Breast epithelium (tissue), 3 donors: ENCODE results near the gene LSAMP.

ENCODE experiments used
- POLR2A ChIP-seq: fragments of 450-650 bp; IDR thresholded peaks from one replicate; pipeline ENCODE4 v1.6.1; 2016; ENCODE audit warnings: antibody characterized with exemption, mild to moderate bottlenecking, moderate library complexity
- POLR2AphosphoS5 ChIP-seq, 3 donors: sonication (generic); formaldehyde crosslinking; IDR thresholded peaks; one replicate each; pipeline ENCODE4 v1.6.1; 2017; ENCODE audit warnings: antibody characterized with exemption in 3 of 3
- TF ChIP-seq, protein P1 (sequence below), 3 donors: fragments of 450-650 bp; IDR thresholded peaks; one replicate each; pipeline ENCODE4 v1.5.1; 2016 to 2017; ENCODE audit warnings: antibody characterized with exemption in 3 of 3, mild to moderate bottlenecking in 3 of 3, moderate library complexity in 3 of 3

DNA sequence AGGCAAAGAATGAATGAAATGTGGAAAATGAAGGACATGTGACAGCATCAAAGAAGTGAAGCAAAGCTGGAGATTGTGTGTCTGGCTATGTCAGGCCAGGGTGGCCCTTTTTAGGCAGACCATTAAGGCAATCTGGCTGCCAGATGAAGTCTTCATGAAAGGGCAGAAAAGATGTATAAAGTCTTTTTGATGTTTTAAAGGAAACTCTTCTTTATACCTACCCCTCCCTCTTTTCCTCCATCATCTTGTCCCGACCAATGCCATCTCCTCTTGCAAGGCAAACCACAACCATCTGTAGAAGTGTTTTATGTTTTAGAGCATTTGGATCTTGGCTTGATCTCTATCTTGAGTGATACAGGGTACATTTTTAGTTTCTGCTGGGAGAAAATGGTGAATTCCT, 259.2 kb downstream of the LSAMP start:
- TF ChIP-seq POLR2AphosphoS5 (IDR thresholded peaks at IDR 0.05), result no peak
- TF ChIP-seq, protein P1, sequence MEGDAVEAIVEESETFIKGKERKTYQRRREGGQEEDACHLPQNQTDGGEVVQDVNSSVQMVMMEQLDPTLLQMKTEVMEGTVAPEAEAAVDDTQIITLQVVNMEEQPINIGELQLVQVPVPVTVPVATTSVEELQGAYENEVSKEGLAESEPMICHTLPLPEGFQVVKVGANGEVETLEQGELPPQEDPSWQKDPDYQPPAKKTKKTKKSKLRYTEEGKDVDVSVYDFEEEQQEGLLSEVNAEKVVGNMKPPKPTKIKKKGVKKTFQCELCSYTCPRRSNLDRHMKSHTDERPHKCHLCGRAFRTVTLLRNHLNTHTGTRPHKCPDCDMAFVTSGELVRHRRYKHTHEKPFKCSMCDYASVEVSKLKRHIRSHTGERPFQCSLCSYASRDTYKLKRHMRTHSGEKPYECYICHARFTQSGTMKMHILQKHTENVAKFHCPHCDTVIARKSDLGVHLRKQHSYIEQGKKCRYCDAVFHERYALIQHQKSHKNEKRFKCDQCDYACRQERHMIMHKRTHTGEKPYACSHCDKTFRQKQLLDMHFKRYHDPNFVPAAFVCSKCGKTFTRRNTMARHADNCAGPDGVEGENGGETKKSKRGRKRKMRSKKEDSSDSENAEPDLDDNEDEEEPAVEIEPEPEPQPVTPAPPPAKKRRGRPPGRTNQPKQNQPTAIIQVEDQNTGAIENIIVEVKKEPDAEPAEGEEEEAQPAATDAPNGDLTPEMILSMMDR (IDR thresholded peaks at IDR 0.05), result no peak
- no peak for TF ChIP-seq POLR2A
